PC-9 (cell line): ENCODE measurements around the gene TMED4.
"Not testable (repeated sequence)": the region's sequence is repeated elsewhere in the genome, so short reads cannot be mapped to it uniquely, and the experiment has no call there.

ENCODE experiments used
- CTCF ChIP-seq: fragments of 200-600 bp; sonication (generic); conservative IDR thresholded peaks from 2 replicates; pipeline ENCODE4 v1.6.1; 2017; ENCODE audit warnings: mixed run types, antibody characterized with exemption, mild to moderate bottlenecking, moderate library complexity
- EZH2 ChIP-seq: fragments of 200-600 bp; sonication (generic); IDR thresholded peaks from 2 replicates; pipeline ENCODE4 v1.8.0; 2017; ENCODE audit warnings: antibody characterized with exemption, low read depth

- TF ChIP-seq CTCF, EZH2: not testable (repeated sequence)
Measured at GRCh38 chr7:44552473-44553005, 29.5 kb downstream of the TMED4 start.
